Neuronal stem cell (in vitro differentiated cells): ENCODE data around the gene NDUFA13.

Experiments
- DNase-seq: peaks from one replicate; pipeline ENCODE4 v3.0.0-alpha.2; 2013; ENCODE audit warnings: low spot score
- H2AFZ ChIP-seq: one replicate; pipeline ENCODE4 v1.6.1; 2013; ENCODE audit warnings: mild to moderate bottlenecking, low read length, inconsistent platforms
- H2AK5ac ChIP-seq: 2 replicates; pipeline ENCODE4 v1.6.1; 2013; ENCODE audit warnings: low read depth, mild to moderate bottlenecking, inconsistent platforms, low read length, moderate library complexity, mixed read lengths
- H2BK120ac ChIP-seq: 2 replicates; pipeline ENCODE4 v1.6.1; 2013; ENCODE audit warnings: low read depth, mild to moderate bottlenecking, inconsistent platforms, low read length, moderate library complexity, mixed read lengths
- H2BK12ac ChIP-seq: one replicate; pipeline ENCODE4 v1.6.1; 2013; ENCODE audit warnings: low read length, inconsistent platforms
- H2BK15ac ChIP-seq: 2 replicates; pipeline ENCODE4 v1.6.1; 2013; ENCODE audit warnings: mild to moderate bottlenecking, low read length, inconsistent platforms, mixed read lengths
- H2BK5ac ChIP-seq: one replicate; pipeline ENCODE4 v1.6.1; 2013; ENCODE audit warnings: inconsistent platforms, mild to moderate bottlenecking, low read length, moderate library complexity
- H3K14ac ChIP-seq: one replicate; pipeline ENCODE4 v1.6.1; 2013; ENCODE audit warnings: low read length, inconsistent platforms
- H3K18ac ChIP-seq: 2 replicates; pipeline ENCODE4 v1.6.1; 2013; ENCODE audit warnings: low read length, inconsistent platforms
- H3K23ac ChIP-seq: 2 replicates; pipeline ENCODE4 v1.6.1; 2013; ENCODE audit warnings: low read depth, mild to moderate bottlenecking, mixed read lengths, low read length, inconsistent platforms; ENCODE audit not compliant: poor library complexity
- H3K27ac ChIP-seq: replicated peaks from 3 replicates; pipeline ENCODE4 v1.5.1; 2013; ENCODE audit warnings: low read length, inconsistent platforms
- H3K27me3 ChIP-seq, 3 experiments: 2 replicates each; pipeline ENCODE4 v1.6.1; 2013; ENCODE audit warnings: low read length in 3 of 3, mild to moderate bottlenecking in 2 of 3, inconsistent platforms in 1 of 3, low read depth in 1 of 3, mixed read lengths in 1 of 3, moderate library complexity in 1 of 3; ENCODE audit not compliant: control insufficient read depth in 3 of 3, insufficient read depth in 3 of 3
- H3K36me3 ChIP-seq, 2 donors: replicated peaks in 1 of 2; 2 replicates each; pipeline ENCODE4 v1.6.1; 2013; ENCODE audit warnings: low read length in 2 of 2; ENCODE audit not compliant: control insufficient read depth in 2 of 2, insufficient read depth in 2 of 2
- H3K4ac ChIP-seq: 2 replicates; pipeline ENCODE4 v1.6.1; 2013; ENCODE audit warnings: inconsistent platforms, mild to moderate bottlenecking, low read length, moderate library complexity
- H3K4me1 ChIP-seq, 2 donors: 1 replicate in 1 of 2; 2 replicates in 1 of 2; pipeline ENCODE4 v1.6.1; 2013; ENCODE audit warnings: low read length in 2 of 2, low read depth in 1 of 2; ENCODE audit not compliant: control insufficient read depth in 2 of 2, insufficient read depth in 1 of 2
- H3K4me2 ChIP-seq: one replicate; pipeline ENCODE4 v1.6.1; 2013; ENCODE audit warnings: mild to moderate bottlenecking, low read length, inconsistent platforms; ENCODE audit not compliant: insufficient read depth, poor library complexity, severe bottlenecking
- H3K4me3 ChIP-seq, 2 donors: 2 replicates each; pipeline ENCODE4 v1.5.1; 2013; ENCODE audit warnings: low read length in 2 of 2, mild to moderate bottlenecking in 2 of 2, inconsistent platforms in 1 of 2, moderate library complexity in 1 of 2
- H3K79me1 ChIP-seq: one replicate; pipeline ENCODE4 v1.6.1; 2013; ENCODE audit warnings: low read depth, mild to moderate bottlenecking, inconsistent platforms, low read length, moderate library complexity
- H3K9ac ChIP-seq: one replicate; pipeline ENCODE4 v1.6.1; 2013; ENCODE audit warnings: mild to moderate bottlenecking, low read depth, low read length, inconsistent platforms; ENCODE audit not compliant: poor library complexity
- H3K9me3 ChIP-seq, 2 donors: replicated peaks in 1 of 2; 2 replicates each; pipeline versions ENCODE3 to v1.6.1; 2013; ENCODE audit warnings: low read length in 2 of 2, mild to moderate bottlenecking in 2 of 2, inconsistent platforms in 1 of 2, low read depth in 1 of 2, mixed read lengths in 1 of 2, moderate library complexity in 1 of 2; ENCODE audit not compliant: control insufficient read depth in 2 of 2, insufficient read depth in 1 of 2
- H4K8ac ChIP-seq: one replicate; pipeline ENCODE4 v1.6.1; 2013; ENCODE audit warnings: low read depth, mild to moderate bottlenecking, inconsistent platforms, low read length, moderate library complexity
- H4K91ac ChIP-seq: one replicate; pipeline ENCODE4 v1.6.1; 2013; ENCODE audit warnings: low read length, low read depth, mild to moderate bottlenecking, inconsistent platforms; ENCODE audit not compliant: poor library complexity
- WGBS, 2 donors: extraction: QIAGEN DNeasy Blood & Tissue Kit; methylation state at CpG; one replicate each; pipeline ENCODE4 v1.1.7; 2013; ENCODE audit warnings: missing lambda C conversion rate in 2 of 2, mixed read lengths in 1 of 2; ENCODE audit not compliant: insufficient read length in 2 of 2, insufficient replicate concordance in 1 of 2; ENCODE audit errors: extremely low coverage in 2 of 2; 5-methylcytosine and 5-hydroxymethylcytosine counted together

Gene NDUFA13

GRCh38 chr19:19566306-19566705, 50.3 kb downstream of the NDUFA13 start:
- Histone ChIP-seq H2BK5ac (no peak overlapping the region), H3K23ac (no peak overlapping the region), H3K27ac (no peak overlapping the region), H2AK5ac (no peak overlapping the region), H3K9me3 (peaks cover 2 to 3% of the 10 kb centered on the region in 2 donors), H3K14ac (no peak overlapping the region), H4K8ac (no peak overlapping the region), H2AFZ (no peak overlapping the region), H3K4me2 (no peak overlapping the region), H4K91ac (no peak overlapping the region), H2BK120ac (no peak overlapping the region), H2BK12ac (no peak overlapping the region), H3K4me3 (no peak overlapping the region), H3K9ac (no peak overlapping the region), H3K18ac (no peak overlapping the region), H3K36me3 (peaks cover 10 to 40% of the 10 kb centered on the region in 2 donors), H3K4ac (no peak overlapping the region), H2BK15ac (no peak overlapping the region), H3K79me1 (no peaks in the 10 kb centered on the region), H3K4me1 (no peaks in the 10 kb centered on the region), H3K27me3 (no peaks in the 10 kb centered on the region)
- no CpG with 5 or more reads among the region's 7 CpGs for WGBS, 2 donors
- no peak for DNase-seq

DNA sequence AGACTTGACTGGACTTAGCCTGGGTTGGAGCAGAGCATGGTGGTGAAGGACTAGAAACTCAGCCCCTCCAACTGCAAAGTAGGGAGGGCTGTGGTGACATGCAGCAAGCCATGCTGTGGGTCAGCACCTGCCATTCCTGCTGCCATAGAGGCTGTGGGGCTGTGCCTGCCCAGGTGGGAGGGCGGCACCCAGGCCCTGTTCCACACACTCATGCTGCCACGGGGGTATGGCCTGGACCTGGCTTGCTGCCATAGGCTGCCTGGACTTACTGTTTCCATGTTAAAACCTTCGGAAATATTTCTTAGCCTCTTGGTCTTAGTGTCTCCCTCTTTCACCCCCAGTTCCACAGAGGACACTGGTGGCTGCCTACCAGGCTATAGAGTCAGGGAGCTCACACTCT, 51.4 kb downstream of the NDUFA13 start:
- peaks cover 2 to 3% of the 10 kb centered on the region in 2 donors for H3K9me3 ChIP-seq
- WGBS, 2 donors = no CpG with 5 or more reads among the region's 3 CpGs
- no peak for DNase-seq

GRCh38 chr19:19568802-19569756, 53.1 kb downstream of the NDUFA13 start:
- no peak overlapping the region for H3K23ac ChIP-seq
- no peaks in the 10 kb centered on the region for H3K27me3 ChIP-seq
- no peak overlapping the region for H3K4ac ChIP-seq
- no peak overlapping the region for H3K18ac ChIP-seq
- H3K4me2 ChIP-seq = no peak overlapping the region
- H3K36me3 ChIP-seq = peaks cover 10 to 40% of the 10 kb centered on the region in 2 donors
- H2BK5ac ChIP-seq = no peak overlapping the region
- no peak overlapping the region for H3K9ac ChIP-seq
- no peak overlapping the region for H4K8ac ChIP-seq
- no peak overlapping the region for H2BK15ac ChIP-seq
- no peak overlapping the region for H2AK5ac ChIP-seq
- no peak overlapping the region for H2AFZ ChIP-seq
- H3K4me1 ChIP-seq = no peaks in the 10 kb centered on the region
- H3K14ac ChIP-seq = no peak overlapping the region
- H2BK120ac ChIP-seq = no peak overlapping the region
- H4K91ac ChIP-seq = no peak overlapping the region
- no CpG with 5 or more reads among the region's 25 CpGs for WGBS, 2 donors
- DNase-seq = no peak
- H3K79me1 ChIP-seq = no peaks in the 10 kb centered on the region
- H3K9me3 ChIP-seq = peaks cover 2 to 3% of the 10 kb centered on the region in 2 donors
- H3K27ac ChIP-seq = no peak overlapping the region
- no peak overlapping the region for H3K4me3 ChIP-seq
- H2BK12ac ChIP-seq = no peak overlapping the region

More for the DNA sequence above, 51.4 kb downstream of the NDUFA13 start:
- no peak overlapping the region for H2AFZ ChIP-seq
- no peak overlapping the region for H2BK12ac ChIP-seq
- no peak overlapping the region for H3K4ac ChIP-seq
- H4K8ac ChIP-seq = no peak overlapping the region
- no peak overlapping the region for H3K14ac ChIP-seq
- no peaks in the 10 kb centered on the region for H3K4me1 ChIP-seq
- H4K91ac ChIP-seq = no peak overlapping the region
- no peak overlapping the region for H3K9ac ChIP-seq
- H3K18ac ChIP-seq = no peak overlapping the region
- H3K27ac ChIP-seq = no peak overlapping the region
- peak overlapping the region in 1 of 2 donors; percentile 29 for H3K4me3 ChIP-seq
- H2BK5ac ChIP-seq = no peak overlapping the region
- no peak overlapping the region for H2BK120ac ChIP-seq
- H2AK5ac ChIP-seq = no peak overlapping the region
- no peak overlapping the region for H3K23ac ChIP-seq
- H3K4me2 ChIP-seq = no peak overlapping the region
- H3K27me3 ChIP-seq = no peaks in the 10 kb centered on the region
- H3K79me1 ChIP-seq = no peaks in the 10 kb centered on the region
- H2BK15ac ChIP-seq = no peak overlapping the region
- peaks cover 10 to 40% of the 10 kb centered on the region in 2 donors for H3K36me3 ChIP-seq

- Histone ChIP-seq H2BK15ac (no peak overlapping the region), H2BK120ac (no peak overlapping the region), H3K4ac (no peak overlapping the region), H3K4me2 (no peak overlapping the region), H3K18ac (no peak overlapping the region), H4K8ac (no peak overlapping the region), H3K27ac (no peak overlapping the region), H2BK12ac (no peak overlapping the region), H3K4me3 (no peak overlapping the region), H3K9me3 (peaks cover 2 to 3% of the 10 kb centered on the region in 2 donors), H3K79me1 (no peaks in the 10 kb centered on the region), H3K4me1 (peaks cover 0 to 5% of the 10 kb centered on the region in 2 donors), H3K14ac (no peak overlapping the region), H2BK5ac (no peak overlapping the region), H3K9ac (no peak overlapping the region), H3K23ac (no peak overlapping the region), H3K36me3 (peaks cover 7 to 31% of the 10 kb centered on the region in 2 donors), H4K91ac (no peak overlapping the region), H2AFZ (no peak overlapping the region), H2AK5ac (peak overlapping the region; percentile 35), H3K27me3 (no peaks in the 10 kb centered on the region)
- no CpG with 5 or more reads among the region's 10 CpGs for WGBS, 2 donors
- DNase-seq = no peak
These were observed 54.5 kb downstream of the NDUFA13 start for GRCh38 chr19:19570571-19570970.
